Peyer's patch (tissue), 4 donors: Measurements from ENCODE around the gene RAP1A. TPM values are rescaled to one million over a fixed set of nuclear protein-coding genes. Genes with fewer than 3 reads are reported as not detected.

Source experiments
- DNase-seq, 3 donors: peaks; one replicate each; pipeline ENCODE4 v3.0.0-alpha.2; 2017 to 2019
- H3K27ac ChIP-seq, 4 donors: fragments of 200-600 bp; sonication (generic); one replicate each; pipeline ENCODE4 v1.5.1; 2016 to 2019
- H3K27me3 ChIP-seq, 2 donors: fragments of 200-600 bp; sonication (generic); one replicate each; pipeline ENCODE4 v1.5.1; 2019
- H3K36me3 ChIP-seq, 3 donors: fragments of 200-600 bp; sonication (generic); one replicate each; pipeline ENCODE4 v1.5.1; 2016 to 2019
- H3K4me1 ChIP-seq, 4 donors: fragments of 200-600 bp; sonication (generic); one replicate each; pipeline ENCODE4 v1.5.1; 2016 to 2019
- H3K4me3 ChIP-seq, 4 donors: fragments of 200-600 bp; sonication (generic); 1 replicate in 3 of 4; 2 replicates in 1 of 4; pipeline ENCODE4 v1.5.1; 2016 to 2019; ENCODE audit warnings: mild to moderate bottlenecking in 1 of 4
- H3K9me3 ChIP-seq, 4 donors: fragments of 200-600 bp; sonication (generic); one replicate each; pipeline ENCODE4 v1.5.1; 2016 to 2019; ENCODE audit warnings: mild to moderate bottlenecking in 1 of 4
- CTCF ChIP-seq, 6 experiments: fragments of 450-650 bp in 4 of 6; fragments of 200-600 bp in 2 of 6; sonication (generic) in 1 of 6; IDR thresholded peaks; one replicate each; pipeline ENCODE4 v1.5.1; 2017 to 2019; ENCODE audit warnings: antibody characterized with exemption in 6 of 6, mild to moderate bottlenecking in 3 of 6, moderate library complexity in 1 of 6
- POLR2A ChIP-seq, 2 donors: fragments of 450-650 bp; IDR thresholded peaks; one replicate each; pipeline ENCODE4 v1.5.1; 2017; ENCODE audit warnings: antibody characterized with exemption in 2 of 2, mild to moderate bottlenecking in 2 of 2, moderate library complexity in 2 of 2
- total RNA-seq, 4 donors: library from RNA; depleted of rRNA; stranded (reverse); fragments of >200 nt; gene quantifications; one replicate each; pipeline ENCODE4 v1.1.0, GENCODE V29; 2016

Gene RAP1A
- total RNA-seq, 4 donors from 2014 or later, result 16.5 to 66.0 (median 46.2) TPM

- H3K36me3 ChIP-seq, result no peaks in the 10 kb centered on the region
- peaks cover 2 to 42% (median 12%) of the 10 kb centered on the region in 4 donors for H3K4me1 ChIP-seq
- H3K27ac ChIP-seq, result peak overlapping the region; percentile 64 to 79 (median 74)
- no peak for DNase-seq
- no peaks in the 10 kb centered on the region for H3K27me3 ChIP-seq
- no peaks in the 10 kb centered on the region for H3K9me3 ChIP-seq
- no peak overlapping the region for H3K4me3 ChIP-seq
- TF ChIP-seq POLR2A (IDR thresholded peaks at IDR 0.05), result no peak
- TF ChIP-seq CTCF (IDR thresholded peaks at IDR 0.05), result no peak
These were observed 25.9 kb upstream of the RAP1A start for GRCh38 chr1:111593403-111594305.

GRCh38 chr1:111594306-111594693 lies 25.3 kb upstream of the RAP1A start:
- H3K9me3 ChIP-seq, result no peaks in the 10 kb centered on the region
- DNase-seq, result no peak
- no peak overlapping the region for H3K4me3 ChIP-seq
- TF ChIP-seq POLR2A (IDR thresholded peaks at IDR 0.05) (no peak), CTCF (IDR thresholded peaks at IDR 0.05) (no peak)
- no peaks in the 10 kb centered on the region for H3K36me3 ChIP-seq
- H3K4me1 ChIP-seq, result peaks cover 2 to 42% (median 12%) of the 10 kb centered on the region in 4 donors
- H3K27me3 ChIP-seq, result no peaks in the 10 kb centered on the region
- peak overlapping the region in 2 of 4 donors; percentile 72 to 75 for H3K27ac ChIP-seq

- TF ChIP-seq CTCF (IDR thresholded peaks at IDR 0.05), result no peak
- no peak for TF ChIP-seq POLR2A (IDR thresholded peaks at IDR 0.05)
- Histone ChIP-seq H3K27ac (no peak overlapping the region), H3K27me3 (no peaks in the 10 kb centered on the region), H3K9me3 (no peaks in the 10 kb centered on the region), H3K4me3 (no peak overlapping the region), H3K36me3 (no peaks in the 10 kb centered on the region), H3K4me1 (peaks cover 2 to 42% (median 14%) of the 10 kb centered on the region in 4 donors)
- DNase-seq, result no peak
These were observed 23.8 kb upstream of the RAP1A start for GRCh38 chr1:111595807-111596206.

GRCh38 chr1:111596499-111596898 lies 23.1 kb upstream of the RAP1A start:
- Histone ChIP-seq H3K27me3 (no peaks in the 10 kb centered on the region), H3K36me3 (no peaks in the 10 kb centered on the region), H3K4me3 (no peak overlapping the region), H3K27ac (peak overlapping the region in 3 of 4 donors; percentile 25 to 43 (median 37)), H3K9me3 (no peaks in the 10 kb centered on the region), H3K4me1 (peaks cover 2 to 42% (median 17%) of the 10 kb centered on the region in 4 donors)
- TF ChIP-seq POLR2A (IDR thresholded peaks at IDR 0.05), result no peak
- TF ChIP-seq CTCF (IDR thresholded peaks at IDR 0.05), result no peak
- DNase-seq, result peak in 2 of 3 donors; percentile 79 to 81

GRCh38 chr1:111597426-111597825 lies 22.2 kb upstream of the RAP1A start:
- peak overlapping the region in 3 of 4 donors; percentile 16 to 37 (median 23) for H3K27ac ChIP-seq
- TF ChIP-seq CTCF (IDR thresholded peaks at IDR 0.05) (no peak), POLR2A (IDR thresholded peaks at IDR 0.05) (no peak)
- H3K9me3 ChIP-seq, result no peaks in the 10 kb centered on the region
- no peak for DNase-seq
- peaks cover 0 to 42% (median 15%) of the 10 kb centered on the region in 4 donors for H3K4me1 ChIP-seq
- H3K27me3 ChIP-seq, result no peaks in the 10 kb centered on the region
- no peaks in the 10 kb centered on the region for H3K36me3 ChIP-seq
- no peak overlapping the region for H3K4me3 ChIP-seq
